ENCODE data around the gene RBP7. TPM values are rescaled to one million over a fixed set of nuclear protein-coding genes. Genes with fewer than 3 reads are reported as not detected.

Gene RBP7
- total and polyA plus RNA-seq, 10 of the 15 experiments (the other 5 are each of a cell fraction or from before 2014, with no cell fraction given), result 0.20 TPM; not detected in 9

- TF ChIP-seq RCOR1 (conservative IDR thresholded peaks at IDR 0.05; ENCODE audit: low read depth, low read length), result no peak
- TF ChIP-seq ZZZ3 (IDR thresholded peaks at IDR 0.05; ENCODE audit: control insufficient read depth, insufficient read length, low read depth), result no peak
These were observed 60.3 kb downstream of the RBP7 start (continued) for GRCh38 chr1:10057343-10057742.

GRCh38 chr1:10057796-10058195 lies 60.8 kb downstream of the RBP7 start:
- 98% methylated on average over 5 of the region's 5 CpGs for WGBS (ENCODE audit: insufficient coverage, insufficient replicate concordance, low lambda C conversion rate, missing lambda C conversion rate)
- SMC1A ChIA-PET (ENCODE audit: uncharacterized antibody, unreplicated experiment), result no interaction called here
- in situ Hi-C loops (cut with MboI) (no loop called here), intact Hi-C loops (cut with micrococcal nuclease; ENCODE audit: unreplicated experiment) (no loop called here)
- FAIRE-seq, result no peak
- TF ChIP-seq POLR2AphosphoS2 (IDR thresholded peaks at IDR 0.05; ENCODE audit: low read depth, low read length), result no peak
- TF ChIP-seq, protein P1, sequence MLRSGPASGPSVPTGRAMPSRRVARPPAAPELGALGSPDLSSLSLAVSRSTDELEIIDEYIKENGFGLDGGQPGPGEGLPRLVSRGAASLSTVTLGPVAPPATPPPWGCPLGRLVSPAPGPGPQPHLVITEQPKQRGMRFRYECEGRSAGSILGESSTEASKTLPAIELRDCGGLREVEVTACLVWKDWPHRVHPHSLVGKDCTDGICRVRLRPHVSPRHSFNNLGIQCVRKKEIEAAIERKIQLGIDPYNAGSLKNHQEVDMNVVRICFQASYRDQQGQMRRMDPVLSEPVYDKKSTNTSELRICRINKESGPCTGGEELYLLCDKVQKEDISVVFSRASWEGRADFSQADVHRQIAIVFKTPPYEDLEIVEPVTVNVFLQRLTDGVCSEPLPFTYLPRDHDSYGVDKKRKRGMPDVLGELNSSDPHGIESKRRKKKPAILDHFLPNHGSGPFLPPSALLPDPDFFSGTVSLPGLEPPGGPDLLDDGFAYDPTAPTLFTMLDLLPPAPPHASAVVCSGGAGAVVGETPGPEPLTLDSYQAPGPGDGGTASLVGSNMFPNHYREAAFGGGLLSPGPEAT (IDR thresholded peaks at IDR 0.05; ENCODE audit: low read depth), result no peak
- no peak for TF ChIP-seq MYB (IDR thresholded peaks at IDR 0.05; ENCODE audit: borderline replicate concordance, low read depth, low read length)
- no peak for TF ChIP-seq SRF (IDR thresholded peaks at IDR 0.05; ENCODE audit: low read depth in 2 of 2, low read length in 2 of 2)
- TF ChIP-seq CBX3 (IDR thresholded peaks at IDR 0.05; ENCODE audit: borderline replicate concordance, low read depth), result no peak
- no peak for TF ChIP-seq ZZZ3 (IDR thresholded peaks at IDR 0.05; ENCODE audit: control insufficient read depth, insufficient read length, low read depth)
- no peak for TF ChIP-seq MTA3 (IDR thresholded peaks at IDR 0.05; ENCODE audit: borderline replicate concordance, low read length)
- no peak for TF ChIP-seq ATF2 (IDR thresholded peaks at IDR 0.05; ENCODE audit: low read length)
- TF ChIP-seq, protein P2, sequence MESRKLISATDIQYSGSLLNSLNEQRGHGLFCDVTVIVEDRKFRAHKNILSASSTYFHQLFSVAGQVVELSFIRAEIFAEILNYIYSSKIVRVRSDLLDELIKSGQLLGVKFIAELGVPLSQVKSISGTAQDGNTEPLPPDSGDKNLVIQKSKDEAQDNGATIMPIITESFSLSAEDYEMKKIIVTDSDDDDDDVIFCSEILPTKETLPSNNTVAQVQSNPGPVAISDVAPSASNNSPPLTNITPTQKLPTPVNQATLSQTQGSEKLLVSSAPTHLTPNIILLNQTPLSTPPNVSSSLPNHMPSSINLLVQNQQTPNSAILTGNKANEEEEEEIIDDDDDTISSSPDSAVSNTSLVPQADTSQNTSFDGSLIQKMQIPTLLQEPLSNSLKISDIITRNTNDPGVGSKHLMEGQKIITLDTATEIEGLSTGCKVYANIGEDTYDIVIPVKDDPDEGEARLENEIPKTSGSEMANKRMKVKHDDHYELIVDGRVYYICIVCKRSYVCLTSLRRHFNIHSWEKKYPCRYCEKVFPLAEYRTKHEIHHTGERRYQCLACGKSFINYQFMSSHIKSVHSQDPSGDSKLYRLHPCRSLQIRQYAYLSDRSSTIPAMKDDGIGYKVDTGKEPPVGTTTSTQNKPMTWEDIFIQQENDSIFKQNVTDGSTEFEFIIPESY (IDR thresholded peaks at IDR 0.05), result no peak
- no peak for TF ChIP-seq SREBF2 (IDR thresholded peaks at IDR 0.05; ENCODE audit: low read length)
- TF ChIP-seq YY1 (IDR thresholded peaks at IDR 0.05; ENCODE audit: low read depth, low read length), result no peak
- no peak for TF ChIP-seq RCOR1 (conservative IDR thresholded peaks at IDR 0.05; ENCODE audit: low read depth, low read length)
- TF ChIP-seq SIN3A (IDR thresholded peaks at IDR 0.05; ENCODE audit: low read depth, low read length), result no peak
- no peak for TF ChIP-seq NFYA (IDR thresholded peaks at IDR 0.05; ENCODE audit: borderline replicate concordance, low read depth, low read length)
- TF ChIP-seq NR2C2 (IDR thresholded peaks at IDR 0.05; ENCODE audit: borderline replicate concordance, control insufficient read depth, insufficient read length, low read depth), result no peak
- no peak for TF ChIP-seq HCFC1 (IDR thresholded peaks at IDR 0.05; ENCODE audit: low read length)
- H3K4me1 ChIP-seq (ENCODE audit: control insufficient read depth, insufficient read depth, low read length), result no peaks in the 10 kb centered on the region; the same call in 1 of the 2 replicates
- CTCF ChIA-PET, result no interaction called here
- H3K9me3 ChIP-seq (replicated peaks; ENCODE audit: control insufficient read depth, insufficient read depth, low read length), result no peaks in the 10 kb centered on the region
- peaks cover 3 to 4% of the 10 kb centered on the region in 2 experiments for H3K36me3 ChIP-seq (ENCODE audit: control insufficient read depth in 2 of 2, insufficient read depth in 2 of 2, low read length in 1 of 2)
- BruUV-seq (replicated peaks), result no TSS peak
- H3K4me3 ChIP-seq, result no peak overlapping the region
- no peak for DNase-seq (ENCODE audit: low read depth, low spot score)
- H3K9ac ChIP-seq (ENCODE audit: control insufficient read depth, insufficient read depth, low read length), result no peak overlapping the region
- H3K27me3 ChIP-seq (replicated peaks in 1 of 2; ENCODE audit: control insufficient read depth in 2 of 2, insufficient read depth in 2 of 2, low read length in 1 of 2), result no peaks in the 10 kb centered on the region
- H3K4me2 ChIP-seq (ENCODE audit: control insufficient read depth, insufficient read depth), result no peak overlapping the region
- RAD21 ChIA-PET (ENCODE audit: unreplicated experiment), result no interaction called here
- ATAC-seq, result no peak
- H4K20me1 ChIP-seq (ENCODE audit: control insufficient read depth, insufficient read depth), result no peaks in the 10 kb centered on the region
- peaks cover 3% of the 10 kb centered on the region for H3K79me2 ChIP-seq (ENCODE audit: control insufficient read depth, insufficient read depth, low read length)
- H2AFZ ChIP-seq (ENCODE audit: control insufficient read depth, low read depth, low read length), result no peak overlapping the region
- POLR2A ChIA-PET, result no interaction called here
- no peak overlapping the region for H3K27ac ChIP-seq (ENCODE audit: control insufficient read depth, insufficient read depth)
